NB4 (cell line): Measurements from ENCODE around the gene NR6A1.

Source experiments
- CTCF ChIP-seq: IDR thresholded peaks from one replicate; pipeline ENCODE4 v1.5.1; 2012; ENCODE audit warnings: low read depth, low read length
- POLR2A ChIP-seq: IDR thresholded peaks from 2 replicates; pipeline ENCODE4 v1.6.1; 2011; ENCODE audit warnings: mild to moderate bottlenecking; ENCODE audit not compliant: insufficient read length; ENCODE audit errors: extremely low read depth

- TF ChIP-seq CTCF (no peak), POLR2A (no peak)
These were observed 113.6 kb downstream of the NR6A1 start for GRCh38 chr9:124657516-124657915.
